NCI-H1694 (cell line): ENCODE measurements around the gene USP15.

Source experiments
- DNase-seq: peaks from one replicate; lab custom pipeline; 2025; lab: John Stamatoyannopoulos, UW

USP15 gene

GRCh38 chr12:62258231-62258630, 2.0 kb upstream of the USP15 start:
- DNase-seq: no peak

GRCh38 chr12:62258941-62259630, 1.1 kb upstream of the USP15 start:
- no peak for DNase-seq

- DNase-seq: no peak
These were observed 592 bp upstream of the USP15 start for GRCh38 chr12:62259631-62259992.

GRCh38 chr12:62260733-62261683, 804 bp downstream of the USP15 start:
- DNase-seq: no peak

- DNase-seq: no peak
These were observed 1.8 kb downstream of the USP15 start for GRCh38 chr12:62261876-62262517.

GRCh38 chr12:62263232-62263631, 3.0 kb downstream of the USP15 start:
- no peak for DNase-seq

GRCh38 chr12:62263966-62264365, 3.8 kb downstream of the USP15 start:
- DNase-seq: no peak

GRCh38 chr12:62264706-62265105, 4.5 kb downstream of the USP15 start:
- no peak for DNase-seq

GRCh38 chr12:62265511-62265910, 5.3 kb downstream of the USP15 start:
- no peak for DNase-seq

GRCh38 chr12:62267026-62267425, 6.8 kb downstream of the USP15 start:
- DNase-seq: no peak

- DNase-seq: no peak
These were observed 7.3 kb downstream of the USP15 start for GRCh38 chr12:62267480-62267879.

GRCh38 chr12:62268956-62269355, 8.8 kb downstream of the USP15 start:
- no peak for DNase-seq

GRCh38 chr12:62269464-62270228, 9.4 kb downstream of the USP15 start:
- no peak for DNase-seq

GRCh38 chr12:62270384-62270783, 10.2 kb downstream of the USP15 start:
- no peak for DNase-seq

GRCh38 chr12:62270872-62271271, 10.7 kb downstream of the USP15 start:
- DNase-seq: no peak

- no peak for DNase-seq
These were observed 12.8 kb downstream of the USP15 start for GRCh38 chr12:62272936-62273552.

- DNase-seq: no peak
These were observed 13.6 kb downstream of the USP15 start for GRCh38 chr12:62273724-62274380.

GRCh38 chr12:62278022-62278421, 17.8 kb downstream of the USP15 start:
- DNase-seq: no peak

- no peak for DNase-seq
These were observed 18.9 kb downstream of the USP15 start for GRCh38 chr12:62279058-62279457.

- no peak for DNase-seq
These were observed 19.8 kb downstream of the USP15 start for GRCh38 chr12:62279961-62280360.
